Spleen (tissue), 13 donors: ENCODE results near the gene GPR15LG. TPM values are rescaled to one million over a fixed set of nuclear protein-coding genes. Genes with fewer than 3 reads are reported as not detected.
"Not testable (repeated sequence)": the region's sequence is repeated elsewhere in the genome, so short reads cannot be mapped to it uniquely, and the experiment has no call there.

Experiments
- DNase-seq: peaks from one replicate; pipeline ENCODE4 v3.0.0-alpha.2; 2020
- H3K27ac ChIP-seq, 8 donors: fragments of 200-600 bp; sonication (generic) in 7 of 8; 1 replicate in 4 of 8; 2 replicates in 4 of 8; pipeline versions ENCODE4 v1.5.0 to v1.8.0; 2016 to 2021; ENCODE audit warnings: inconsistent platforms in 4 of 8, mild to moderate bottlenecking in 4 of 8, moderate library complexity in 1 of 8
- H3K27me3 ChIP-seq, 7 donors: fragments of 200-600 bp; sonication (generic) in 6 of 7; replicated peaks in 1 of 7; 1 replicate in 4 of 7; 2 replicates in 3 of 7; pipeline versions ENCODE4 v1.5.0 to v1.8.0; 2016 to 2021; ENCODE audit warnings: inconsistent platforms in 3 of 7, mild to moderate bottlenecking in 1 of 7
- H3K36me3 ChIP-seq, 6 donors: fragments of 200-600 bp; sonication (generic) in 5 of 6; 1 replicate in 4 of 6; 2 replicates in 2 of 6; pipeline versions ENCODE4 v1.5.0 to v1.8.0; 2016 to 2021; ENCODE audit warnings: inconsistent platforms in 2 of 6
- H3K4me1 ChIP-seq, 6 donors: fragments of 200-600 bp; sonication (generic) in 5 of 6; 1 replicate in 3 of 6; 2 replicates in 3 of 6; pipeline versions ENCODE4 v1.5.0 to v1.8.0; 2016 to 2021; ENCODE audit warnings: inconsistent platforms in 3 of 6
- H3K4me3 ChIP-seq, 8 donors: fragments of 200-600 bp; sonication (generic) in 7 of 8; 1 replicate in 4 of 8; 2 replicates in 4 of 8; pipeline versions ENCODE4 v1.5.0 to v1.8.0; 2016 to 2021; ENCODE audit warnings: inconsistent platforms in 4 of 8, mild to moderate bottlenecking in 4 of 8, moderate library complexity in 2 of 8
- H3K9me3 ChIP-seq, 8 donors: fragments of 200-600 bp; sonication (generic) in 7 of 8; 1 replicate in 4 of 8; 2 replicates in 4 of 8; pipeline versions ENCODE4 v1.5.0 to v1.8.0; 2016 to 2021; ENCODE audit warnings: inconsistent platforms in 4 of 8
- POLR2A ChIP-seq, 3 donors: fragments of 450-650 bp; IDR thresholded peaks; one replicate each; pipeline ENCODE4 v1.5.1; 2017; ENCODE audit warnings: antibody characterized with exemption in 3 of 3, mild to moderate bottlenecking in 1 of 3
- POLR2AphosphoS5 ChIP-seq, 3 donors: sonication (generic); formaldehyde crosslinking; IDR thresholded peaks; one replicate each; pipeline ENCODE4 v1.5.1; 2017; ENCODE audit warnings: antibody characterized with exemption in 3 of 3
- WGBS, 5 donors: extraction: QIAGEN DNeasy Blood & Tissue Kit in 3 of 5; methylation state at CpG; one replicate each; pipeline versions ENCODE4 v1.1.5 to v1.1.7; 2013 to 2018; 5-methylcytosine and 5-hydroxymethylcytosine counted together
- intact Hi-C: fragments of 100-400 bp; cut with DNase I; formaldehyde crosslinking; loops from one replicate; pipeline ENCODE4 v1.15.0; 2023; ENCODE audit warnings: low total_unique reads
- long read RNA-seq, 2 donors: transcript quantifications; one replicate each; lab custom pipeline, GENCODE V29; 2026
- polyA plus RNA-seq, 3 donors: library from polyadenylated mRNA; stranded (reverse); fragments of 200-250 nt; gene quantifications; one replicate each; pipeline ENCODE4 v1.2.1, GENCODE V29; 2013
- total RNA-seq, 7 donors: library from RNA; depleted of rRNA in 3 of 7; stranded (reverse); fragments of >200 nt in 3 of 7; fragmentation: NEBNext Ultra II Directional in 4 of 7; extraction: Animal tissue kit (Norgen Biotek cat#: 25700) in 4 of 7; gene quantifications; one replicate each; pipeline versions ENCODE4 v1.1.0 to v1.2.1, GENCODE V29; 2016 to 2021
- TF ChIP-seq, protein P1 (sequence below), 11 experiments: fragments of 200-600 bp in 7 of 11; fragments of 450-650 bp in 4 of 11; sonication (generic) in 4 of 11; IDR thresholded peaks in 8 of 11; conservative IDR thresholded peaks in 3 of 11; 1 replicate in 7 of 11; 2 replicates in 4 of 11; pipeline versions ENCODE4 v1.4.0 to v1.8.0; 2016 to 2021; ENCODE audit warnings: antibody characterized with exemption in 11 of 11, inconsistent platforms in 4 of 11, mild to moderate bottlenecking in 1 of 11
- donor health status: healthy with polysubstance abuse.
- donor health status: DM: no; HTN: no; CAD: no; lungs with moderate emphysema.
- donor health status: DM: no; HTN: no; CAD: no.
- donor health status: Bipolar disorder and iron deficiency.
- donor health status: healthy.
- donor health status: DM: no; HTN: no; CAD: no.
- donor health status: DM: yes; HTN: yes; CAD: no.

GPR15LG gene
- total RNA-seq, result not detected
- polyA plus RNA-seq, result under 1 TPM in 1 of 3 donors, not detected in 2; 0.16 TPM
- long read RNA-seq, donor 1, result 0 reads
- long read RNA-seq, donor 2, result 0 reads

DNA sequence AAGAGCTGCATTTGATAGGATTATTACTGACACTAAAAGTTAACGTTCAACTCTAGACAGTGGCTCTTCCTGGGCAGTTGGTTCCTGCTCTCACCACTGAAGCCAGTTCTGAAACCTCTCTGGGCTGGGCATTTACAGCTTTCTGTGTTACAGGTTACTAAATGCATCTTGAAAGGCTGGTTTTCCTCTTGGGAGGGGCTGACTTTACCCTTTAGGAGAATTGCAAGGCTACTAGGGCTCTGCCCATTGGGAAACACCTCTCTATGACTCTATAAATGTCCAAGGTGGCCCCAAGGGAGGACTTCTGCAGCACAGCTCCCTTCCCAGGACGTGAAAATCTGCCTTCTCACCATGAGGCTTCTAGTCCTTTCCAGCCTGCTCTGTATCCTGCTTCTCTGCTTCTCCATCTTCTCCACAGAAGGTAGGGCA is at the start of gene GPR15LG:
GPR15LG (plus strand) TSS at position 301 of the 429 bp plus-strand sequence; CDS start at position 352, 51 bp downstream.
- Histone ChIP-seq H3K27ac (peak within 1 kb of the TSS in 3 of 8 donors; percentile 26 to 65 (median 34)), H3K9me3 (no peaks in the 10 kb centered on the region), H3K36me3 (no peaks in the 10 kb centered on the region), H3K4me3 (no peak within 1 kb of the TSS), H3K4me1 (peaks cover 0 to 28% (median 15%) of the 10 kb centered on the region in 6 donors), H3K27me3 (no peaks in the 10 kb centered on the region)
- TF ChIP-seq POLR2AphosphoS5 (IDR thresholded peaks at IDR 0.05) (no peak), POLR2A (IDR thresholded peaks at IDR 0.05) (no peak)
- TF ChIP-seq, protein P1, sequence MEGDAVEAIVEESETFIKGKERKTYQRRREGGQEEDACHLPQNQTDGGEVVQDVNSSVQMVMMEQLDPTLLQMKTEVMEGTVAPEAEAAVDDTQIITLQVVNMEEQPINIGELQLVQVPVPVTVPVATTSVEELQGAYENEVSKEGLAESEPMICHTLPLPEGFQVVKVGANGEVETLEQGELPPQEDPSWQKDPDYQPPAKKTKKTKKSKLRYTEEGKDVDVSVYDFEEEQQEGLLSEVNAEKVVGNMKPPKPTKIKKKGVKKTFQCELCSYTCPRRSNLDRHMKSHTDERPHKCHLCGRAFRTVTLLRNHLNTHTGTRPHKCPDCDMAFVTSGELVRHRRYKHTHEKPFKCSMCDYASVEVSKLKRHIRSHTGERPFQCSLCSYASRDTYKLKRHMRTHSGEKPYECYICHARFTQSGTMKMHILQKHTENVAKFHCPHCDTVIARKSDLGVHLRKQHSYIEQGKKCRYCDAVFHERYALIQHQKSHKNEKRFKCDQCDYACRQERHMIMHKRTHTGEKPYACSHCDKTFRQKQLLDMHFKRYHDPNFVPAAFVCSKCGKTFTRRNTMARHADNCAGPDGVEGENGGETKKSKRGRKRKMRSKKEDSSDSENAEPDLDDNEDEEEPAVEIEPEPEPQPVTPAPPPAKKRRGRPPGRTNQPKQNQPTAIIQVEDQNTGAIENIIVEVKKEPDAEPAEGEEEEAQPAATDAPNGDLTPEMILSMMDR (IDR thresholded peaks at IDR 0.05 in 8 of 11, conservative IDR thresholded peaks at IDR 0.05 in 3 of 11), result no peak
- 65 to 82% (median 76%) methylated on average over 2 of the region's 2 CpGs for WGBS, 5 donors
- intact Hi-C loops, result no loop called here
- DNase-seq, result no peak

DNA sequence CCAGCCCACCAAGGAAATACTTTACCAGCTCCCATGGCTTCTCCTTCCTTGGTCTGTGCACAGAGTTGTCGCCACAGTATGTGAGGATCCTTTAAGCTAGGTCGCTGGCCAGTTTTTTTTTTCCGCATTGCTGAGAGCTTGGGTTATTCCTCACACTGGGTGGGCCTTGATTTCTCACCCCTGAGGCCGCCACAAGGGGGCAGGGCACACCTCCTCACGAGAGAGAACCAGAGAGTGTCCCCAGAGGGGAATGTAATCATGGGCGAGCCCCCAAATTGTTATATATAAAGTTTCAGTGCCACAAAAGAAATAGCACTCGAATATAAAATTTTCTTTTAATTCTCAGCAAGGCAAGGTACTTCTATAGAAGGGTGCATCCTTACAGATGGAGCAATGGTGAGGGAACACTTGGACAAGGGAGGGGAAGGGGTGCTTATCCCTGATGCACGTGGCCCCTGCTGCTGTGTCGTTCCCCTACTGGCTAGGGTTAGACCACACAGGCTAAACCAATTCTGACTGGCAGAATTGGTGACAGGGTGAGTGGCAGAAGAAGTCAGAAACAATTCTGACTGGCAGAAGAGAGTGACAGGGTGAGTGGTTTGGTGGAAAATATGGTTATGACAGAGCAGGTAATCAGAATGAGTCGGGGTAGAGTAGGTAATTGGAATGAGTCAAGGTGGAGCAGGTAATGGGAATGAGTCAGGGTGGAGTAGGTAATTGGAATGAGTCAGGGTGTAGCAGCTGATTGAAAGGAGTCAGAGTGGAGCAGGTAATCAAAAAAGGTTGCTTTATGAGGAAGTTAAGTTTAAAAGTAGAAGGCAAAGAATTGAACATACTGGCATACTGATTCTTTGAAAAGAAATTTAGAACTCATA is 47.5 kb upstream of the GPR15LG start:
- H3K36me3 ChIP-seq, DNase-seq, H3K4me1 ChIP-seq, intact Hi-C loops, H3K4me3 ChIP-seq, H3K27ac ChIP-seq: not testable (repeated sequence)
- peaks cover 0 to 29% (median 0%) of the 10 kb centered on the region in 7 donors for H3K27me3 ChIP-seq
- WGBS, 5 donors, result 69 to 82% (median 79%) methylated on average over 10 of the region's 10 CpGs
- peaks cover 0 to 38% (median 32%) of the 10 kb centered on the region in 8 donors for H3K9me3 ChIP-seq

DNA sequence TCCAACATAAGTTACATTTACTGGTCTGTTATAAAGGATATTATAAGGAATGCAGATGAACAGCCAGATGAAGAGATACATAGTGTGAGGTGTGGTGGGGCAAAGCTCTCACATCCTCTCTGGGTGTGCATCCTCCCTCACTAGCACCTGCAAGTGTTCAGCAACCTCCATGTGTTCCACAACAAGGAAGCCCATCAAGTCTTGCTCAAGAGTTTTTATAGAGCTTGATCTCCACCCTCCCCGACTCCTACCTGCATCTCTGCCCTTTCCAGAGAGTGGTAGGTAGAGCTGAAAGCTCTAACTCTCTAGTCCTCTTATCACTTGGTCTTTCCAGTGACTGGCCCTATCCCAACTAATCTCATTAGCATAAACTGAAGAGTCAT is 46.8 kb upstream of the GPR15LG start:
- H3K27ac ChIP-seq, result no peak overlapping the region
- no peaks in the 10 kb centered on the region for H3K4me1 ChIP-seq
- intact Hi-C loops, result no loop called here
- no peaks in the 10 kb centered on the region for H3K36me3 ChIP-seq
- peaks cover 0 to 38% (median 32%) of the 10 kb centered on the region in 8 donors for H3K9me3 ChIP-seq
- H3K4me3 ChIP-seq, result no peak overlapping the region
- no peak for DNase-seq
- TF ChIP-seq POLR2A (IDR thresholded peaks at IDR 0.05) (no peak), POLR2AphosphoS5 (IDR thresholded peaks at IDR 0.05) (no peak)
- TF ChIP-seq, protein P1 (IDR thresholded peaks at IDR 0.05 in 8 of 11, conservative IDR thresholded peaks at IDR 0.05 in 3 of 11), result no peak
- 77 to 86% (median 80%) methylated on average over 1 of the region's 1 CpG for WGBS, 5 donors
- peaks cover 0 to 29% (median 0%) of the 10 kb centered on the region in 7 donors for H3K27me3 ChIP-seq

DNA sequence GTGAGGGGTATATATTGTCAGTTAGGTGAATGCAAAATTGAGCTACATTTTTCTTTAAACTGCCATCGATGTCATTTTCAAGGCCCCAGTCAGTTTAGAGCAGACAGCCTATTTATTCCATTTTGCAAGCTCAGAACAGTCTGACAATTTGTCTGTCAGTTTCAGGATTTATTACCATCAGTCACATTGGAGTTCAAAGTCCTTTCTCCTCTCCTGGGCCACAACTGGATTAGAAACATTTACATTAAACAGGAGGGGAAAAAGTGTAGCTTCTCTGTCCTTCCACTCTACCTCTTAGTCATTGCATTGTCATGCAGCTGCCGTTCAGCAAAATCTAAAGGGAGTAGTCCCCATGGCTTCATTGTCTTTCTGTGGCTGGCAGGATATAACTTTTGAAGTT is 37.8 kb upstream of the GPR15LG start:
- Histone ChIP-seq H3K4me1 (peaks cover 8 to 19% (median 10%) of the 10 kb centered on the region in 6 donors), H3K9me3 (no peaks in the 10 kb centered on the region), H3K27ac (no peak overlapping the region), H3K36me3 (no peaks in the 10 kb centered on the region), H3K27me3 (no peaks in the 10 kb centered on the region), H3K4me3 (no peak overlapping the region)
- WGBS, 5 donors, result 67 to 83% (median 73%) methylated on average over 2 of the region's 2 CpGs
- intact Hi-C loops, result no loop called here
- DNase-seq, result no peak
- TF ChIP-seq, protein P1 (IDR thresholded peaks at IDR 0.05 in 8 of 11, conservative IDR thresholded peaks at IDR 0.05 in 3 of 11), result no peak
- TF ChIP-seq POLR2AphosphoS5 (IDR thresholded peaks at IDR 0.05) (no peak), POLR2A (IDR thresholded peaks at IDR 0.05) (no peak)
